IgD-negative memory B cell (primary cell): Measurements from ENCODE around the gene SLC45A1. TPM values are rescaled to one million over a fixed set of nuclear protein-coding genes. Genes with fewer than 3 reads are reported as not detected.
"Not testable (repeated sequence)": the region's sequence is repeated elsewhere in the genome, so short reads cannot be mapped to it uniquely, and the experiment has no call there.

Source experiments
- H3K27ac Mint-ChIP-seq, 3 donors: one replicate each; pipeline ENCODE4 v1.8.0; 2020 to 2022; ENCODE audit warnings: mild to moderate bottlenecking in 3 of 3, mixed read lengths in 3 of 3, moderate library complexity in 1 of 3
- H3K27me3 Mint-ChIP-seq: one replicate; pipeline ENCODE4 v1.8.0; 2021; ENCODE audit warnings: mixed read lengths
- H3K36me3 Mint-ChIP-seq: one replicate; pipeline ENCODE4 v1.8.0; 2020; ENCODE audit warnings: mild to moderate bottlenecking, mixed read lengths
- H3K4me1 Mint-ChIP-seq, 3 donors: one replicate each; pipeline ENCODE4 v1.8.0; 2020 to 2022; ENCODE audit warnings: mixed read lengths in 3 of 3, mild to moderate bottlenecking in 1 of 3
- H3K4me3 Mint-ChIP-seq, 4 donors: one replicate each; pipeline ENCODE4 v1.8.0; 2020 to 2022; ENCODE audit warnings: mild to moderate bottlenecking in 4 of 4, mixed read lengths in 4 of 4, moderate library complexity in 3 of 4
- H3K9me3 Mint-ChIP-seq, 3 donors: one replicate each; pipeline ENCODE4 v1.8.0; 2020 to 2021; ENCODE audit warnings: mixed read lengths in 3 of 3, mild to moderate bottlenecking in 1 of 3
- polyA plus RNA-seq: library from polyadenylated mRNA; unstranded; fragments of 300-500 nt; fragmentation: Illumina TruSeq; gene quantifications from one replicate; pipeline ENCODE4 v1.2.3, GENCODE V29; 2021

SLC45A1 gene
- polyA plus RNA-seq, 1 donor from 2014 or later = 0.38 TPM

DNA sequence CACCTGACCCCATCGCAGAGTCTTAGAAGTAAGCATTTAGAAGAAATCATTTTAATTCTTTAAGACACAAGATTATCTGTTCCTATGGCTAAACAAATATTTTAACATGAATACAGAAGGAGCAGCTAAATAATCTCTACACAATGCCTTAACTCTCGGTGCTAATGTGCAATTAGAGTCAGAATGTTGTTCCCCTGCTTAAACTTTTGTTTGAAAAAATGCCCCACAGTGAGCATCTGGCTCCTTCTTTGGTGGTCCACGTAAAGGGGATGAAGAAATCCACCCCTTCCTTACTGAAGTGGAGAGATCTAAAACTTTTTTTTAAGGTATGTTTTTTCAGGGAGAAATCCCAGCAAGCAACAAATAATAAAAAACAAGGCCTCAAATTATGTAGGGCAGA lies 55.2 kb downstream of the SLC45A1 start:
- H3K36me3 Mint-ChIP-seq = peaks cover 2% of the 10 kb centered on the region
- H3K27ac Mint-ChIP-seq = no peak overlapping the region
- peaks cover 15 to 36% (median 16%) of the 10 kb centered on the region in 3 donors for H3K4me1 Mint-ChIP-seq
- no peaks in the 10 kb centered on the region for H3K27me3 Mint-ChIP-seq
- H3K9me3 Mint-ChIP-seq = no peaks in the 10 kb centered on the region
- H3K4me3 Mint-ChIP-seq = no peak overlapping the region

- no peaks in the 10 kb centered on the region for H3K27me3 Mint-ChIP-seq
- no peaks in the 10 kb centered on the region for H3K9me3 Mint-ChIP-seq
- H3K27ac Mint-ChIP-seq = peak overlapping the region in 2 of 3 donors; percentile 59 to 70
- H3K4me1 Mint-ChIP-seq = peaks cover 15 to 36% (median 22%) of the 10 kb centered on the region in 3 donors
- H3K36me3 Mint-ChIP-seq = peaks cover 2% of the 10 kb centered on the region
- no peak overlapping the region for H3K4me3 Mint-ChIP-seq
These were observed 55.8 kb downstream of the SLC45A1 start for GRCh38 chr1:8373581-8374241.

- Mint-ChIP-seq H3K27ac (peak overlapping the region; percentile 54 to 83 (median 70)), H3K9me3 (no peaks in the 10 kb centered on the region), H3K4me1 (peaks cover 12 to 39% (median 22%) of the 10 kb centered on the region in 3 donors), H3K27me3 (no peaks in the 10 kb centered on the region), H3K36me3 (peaks cover 2% of the 10 kb centered on the region), H3K4me3 (no peak overlapping the region)
These were observed 56.4 kb downstream of the SLC45A1 start for GRCh38 chr1:8374356-8374755.

DNA sequence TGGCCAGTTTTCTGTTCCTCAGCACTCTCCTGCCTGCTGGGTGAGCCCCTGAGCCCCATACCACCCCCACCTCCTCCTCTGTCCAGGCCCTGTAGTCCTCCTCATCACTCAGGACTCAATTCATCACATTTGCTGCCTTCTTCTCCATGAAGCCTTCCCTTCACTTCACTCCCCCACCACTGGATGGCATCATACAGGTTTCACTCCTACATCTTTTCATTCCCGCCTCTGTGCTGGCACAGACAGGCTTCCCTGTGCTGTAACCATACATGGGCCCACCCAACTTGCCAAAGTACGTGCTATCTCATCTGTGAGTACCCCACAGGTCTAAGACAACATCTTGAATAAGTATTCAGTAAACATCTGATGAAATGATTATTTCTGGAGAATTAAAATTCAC lies 56.9 kb downstream of the SLC45A1 start:
- Mint-ChIP-seq H3K27ac (peak overlapping the region; percentile 40 to 83 (median 54)), H3K27me3 (no peaks in the 10 kb centered on the region), H3K4me3 (no peak overlapping the region), H3K4me1 (peaks cover 10 to 37% (median 22%) of the 10 kb centered on the region in 3 donors), H3K9me3 (no peaks in the 10 kb centered on the region), H3K36me3 (peaks cover 2% of the 10 kb centered on the region)

DNA sequence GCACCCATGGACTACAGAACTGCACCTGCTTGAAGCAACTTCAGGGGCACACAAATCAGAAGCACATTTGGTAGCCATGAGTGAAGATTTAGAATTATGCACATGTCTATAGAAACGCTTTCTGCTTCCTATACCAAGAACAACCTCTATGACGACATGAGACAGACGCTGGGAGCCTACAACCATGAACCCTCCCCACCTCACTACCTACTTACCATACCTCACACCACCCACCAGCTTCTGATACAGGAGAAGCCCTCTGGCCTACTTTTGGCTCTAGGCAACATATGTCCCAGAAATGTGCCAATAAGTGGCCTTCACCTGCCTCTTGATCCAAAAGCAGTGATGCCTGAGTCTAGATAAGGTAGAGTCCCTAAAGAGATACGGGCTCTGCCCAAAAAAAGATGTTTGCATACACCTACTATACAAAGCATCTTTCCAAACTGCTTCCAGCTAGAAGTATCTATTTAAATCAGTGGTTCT lies 58.5 kb downstream of the SLC45A1 start:
- H3K4me3 Mint-ChIP-seq = no peak overlapping the region
- peaks cover 7 to 32% (median 22%) of the 10 kb centered on the region in 3 donors for H3K4me1 Mint-ChIP-seq
- H3K9me3 Mint-ChIP-seq = no peaks in the 10 kb centered on the region
- H3K27ac Mint-ChIP-seq = peak overlapping the region in 2 of 3 donors; percentile 23 to 27
- no peaks in the 10 kb centered on the region for H3K27me3 Mint-ChIP-seq
- peaks cover 3% of the 10 kb centered on the region for H3K36me3 Mint-ChIP-seq

- peak overlapping the region in 1 of 3 donors; percentile 65 for H3K27ac Mint-ChIP-seq
- peaks cover 7 to 30% (median 29%) of the 10 kb centered on the region in 3 donors for H3K4me1 Mint-ChIP-seq
- H3K4me3 Mint-ChIP-seq = no peak overlapping the region
- H3K9me3 Mint-ChIP-seq = no peaks in the 10 kb centered on the region
- H3K36me3 Mint-ChIP-seq = peaks cover 3% of the 10 kb centered on the region
- H3K27me3 Mint-ChIP-seq = no peaks in the 10 kb centered on the region
These were observed 59.5 kb downstream of the SLC45A1 start for GRCh38 chr1:8377271-8377981.

DNA sequence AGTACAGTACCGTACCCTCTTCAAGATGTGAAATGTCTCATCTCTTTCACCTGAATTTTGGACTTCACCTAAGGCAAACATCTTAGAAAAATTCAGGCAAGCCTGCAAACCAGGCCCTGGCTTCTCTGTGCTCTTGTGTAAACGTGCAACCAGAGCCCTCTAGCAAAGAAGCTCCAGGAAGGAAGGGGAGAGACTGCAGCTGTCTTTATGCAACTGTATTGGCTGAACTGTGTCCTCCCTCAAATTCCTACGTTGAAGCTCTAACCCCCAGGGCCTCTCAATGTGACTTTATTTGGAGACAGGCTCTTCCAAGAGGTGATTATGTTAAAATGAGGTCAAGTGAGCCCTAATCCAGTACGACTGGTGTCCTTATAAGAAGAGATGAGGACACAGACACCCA lies 60.3 kb downstream of the SLC45A1 start:
- H3K4me1 Mint-ChIP-seq = peaks cover 14 to 36% (median 36%) of the 10 kb centered on the region in 3 donors
- peak overlapping the region in 1 of 3 donors; percentile 65 for H3K27ac Mint-ChIP-seq
- peaks cover 3% of the 10 kb centered on the region for H3K36me3 Mint-ChIP-seq
- H3K9me3 Mint-ChIP-seq = no peaks in the 10 kb centered on the region
- H3K4me3 Mint-ChIP-seq = peak overlapping the region in 1 of 4 donors; percentile 25
- H3K27me3 Mint-ChIP-seq = no peaks in the 10 kb centered on the region

- Mint-ChIP-seq H3K4me3 (no peak overlapping the region), H3K4me1 (peaks cover 18 to 40% (median 37%) of the 10 kb centered on the region in 3 donors), H3K27ac (peak overlapping the region in 1 of 3 donors; percentile 74), H3K9me3 (no peaks in the 10 kb centered on the region), H3K27me3 (no peaks in the 10 kb centered on the region), H3K36me3 (peaks cover 3% of the 10 kb centered on the region)
These were observed 61.1 kb downstream of the SLC45A1 start for GRCh38 chr1:8378981-8379470.

GRCh38 chr1:8379513-8380186 lies 61.7 kb downstream of the SLC45A1 start:
- Mint-ChIP-seq H3K4me3 (peak overlapping the region in 1 of 4 donors; percentile 67), H3K4me1 (peaks cover 22 to 43% (median 43%) of the 10 kb centered on the region in 3 donors), H3K36me3 (peaks cover 3% of the 10 kb centered on the region), H3K9me3 (no peaks in the 10 kb centered on the region), H3K27me3 (no peaks in the 10 kb centered on the region), H3K27ac (peak overlapping the region in 2 of 3 donors; percentile 39 to 53)

- H3K36me3 Mint-ChIP-seq, H3K4me3 Mint-ChIP-seq, H3K9me3 Mint-ChIP-seq, H3K27me3 Mint-ChIP-seq: not testable (repeated sequence)
- H3K27ac Mint-ChIP-seq = peak overlapping the region in 1 of 3 donors; percentile 53
- peaks cover 23 to 44% (median 41%) of the 10 kb centered on the region in 3 donors for H3K4me1 Mint-ChIP-seq
These were observed 62.4 kb downstream of the SLC45A1 start for GRCh38 chr1:8380310-8380709.

DNA sequence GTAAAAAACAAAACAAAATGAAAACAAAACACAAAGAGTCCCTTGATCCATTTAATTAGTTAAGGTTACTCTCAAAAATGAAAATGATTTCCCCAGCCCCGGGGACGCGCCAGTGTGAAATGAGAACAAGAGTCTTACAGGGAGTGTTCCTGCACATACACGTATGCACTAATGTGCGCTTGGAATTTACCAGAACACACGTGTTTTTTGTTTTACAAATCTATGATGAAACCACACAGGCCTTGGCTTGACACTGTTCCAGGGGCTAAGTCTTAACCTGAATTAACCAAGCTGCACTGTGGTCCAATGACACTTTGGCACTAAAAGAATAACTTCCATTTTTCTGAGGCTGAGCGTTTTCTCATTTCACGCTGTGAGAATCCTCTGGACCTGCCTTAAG lies 63.7 kb downstream of the SLC45A1 start:
- H3K4me1 Mint-ChIP-seq = peaks cover 24 to 43% (median 40%) of the 10 kb centered on the region in 3 donors
- H3K27me3 Mint-ChIP-seq = no peaks in the 10 kb centered on the region
- H3K4me3 Mint-ChIP-seq = no peak overlapping the region
- no peak overlapping the region for H3K27ac Mint-ChIP-seq
- H3K36me3 Mint-ChIP-seq = peaks cover 1% of the 10 kb centered on the region
- H3K9me3 Mint-ChIP-seq = no peaks in the 10 kb centered on the region

- Mint-ChIP-seq H3K4me3 (no peak overlapping the region), H3K4me1 (peaks cover 27 to 48% (median 44%) of the 10 kb centered on the region in 3 donors), H3K27me3 (no peaks in the 10 kb centered on the region), H3K27ac (peak overlapping the region in 1 of 3 donors; percentile 86), H3K9me3 (no peaks in the 10 kb centered on the region), H3K36me3 (peaks cover 1% of the 10 kb centered on the region)
These were observed 64.2 kb downstream of the SLC45A1 start for GRCh38 chr1:8382051-8382505.

DNA sequence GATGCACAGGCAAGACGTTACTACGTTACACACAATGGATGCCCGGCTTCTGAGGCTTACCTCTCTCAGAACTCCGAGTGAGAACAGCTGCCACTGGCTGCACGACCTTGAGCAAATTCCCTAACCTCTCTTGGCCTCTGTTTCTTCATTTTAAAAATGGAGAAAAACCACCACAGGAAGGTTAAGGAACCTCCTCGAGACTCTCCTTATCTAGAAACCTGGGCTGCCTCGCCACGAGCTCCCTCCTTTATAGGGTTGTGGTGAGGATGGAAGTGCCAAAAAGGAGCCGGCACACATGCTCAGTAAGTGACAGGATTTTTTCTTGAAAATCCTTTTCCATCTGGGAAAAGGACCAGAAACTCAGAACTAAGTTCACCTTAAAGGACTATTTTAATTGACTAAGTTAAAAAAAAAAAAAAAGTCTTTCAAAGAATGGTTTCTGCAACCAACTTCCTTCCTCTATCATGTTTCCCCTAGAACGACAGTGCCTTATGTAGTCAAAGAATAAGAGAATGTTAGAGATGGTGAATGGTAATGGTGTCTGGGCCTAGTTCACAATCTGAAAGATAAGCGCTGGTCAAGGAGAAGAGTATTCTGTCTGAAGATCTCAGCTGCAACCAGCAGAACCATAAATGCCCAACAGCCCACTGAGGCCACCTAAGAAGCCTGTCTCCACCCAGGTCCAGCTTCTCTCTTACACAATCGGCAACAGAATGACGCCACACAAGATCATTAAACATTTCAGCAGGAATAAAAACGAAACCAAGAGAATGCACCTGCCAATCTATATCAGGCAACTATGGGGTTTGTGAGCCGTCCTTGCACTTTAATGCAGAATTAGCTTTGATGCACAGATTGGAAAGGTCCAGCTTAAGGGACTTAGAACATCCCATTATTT lies 64.9 kb downstream of the SLC45A1 start:
- H3K36me3 Mint-ChIP-seq = peaks cover 1% of the 10 kb centered on the region
- no peaks in the 10 kb centered on the region for H3K9me3 Mint-ChIP-seq
- H3K4me1 Mint-ChIP-seq = peaks cover 33 to 49% (median 47%) of the 10 kb centered on the region in 3 donors

GRCh38 chr1:8384088-8384487 lies 66.2 kb downstream of the SLC45A1 start:
- H3K36me3 Mint-ChIP-seq = peaks cover 4% of the 10 kb centered on the region

More for the DNA sequence above, 64.9 kb downstream of the SLC45A1 start:
- Mint-ChIP-seq H3K4me3 (peak overlapping the region; percentile 9 to 77 (median 68)), H3K27me3 (no peaks in the 10 kb centered on the region), H3K27ac (peak overlapping the region; percentile 9 to 93 (median 86))

More at GRCh38 chr1:8384088-8384487, 66.2 kb downstream of the SLC45A1 start:
- Mint-ChIP-seq H3K4me1 (peaks cover 33 to 48% (median 47%) of the 10 kb centered on the region in 3 donors), H3K4me3 (no peak overlapping the region), H3K27ac (peak overlapping the region in 1 of 3 donors; percentile 17), H3K27me3 (no peaks in the 10 kb centered on the region), H3K9me3 (no peaks in the 10 kb centered on the region)
